Measurements from ENCODE around the gene GALNT10.

DNA sequence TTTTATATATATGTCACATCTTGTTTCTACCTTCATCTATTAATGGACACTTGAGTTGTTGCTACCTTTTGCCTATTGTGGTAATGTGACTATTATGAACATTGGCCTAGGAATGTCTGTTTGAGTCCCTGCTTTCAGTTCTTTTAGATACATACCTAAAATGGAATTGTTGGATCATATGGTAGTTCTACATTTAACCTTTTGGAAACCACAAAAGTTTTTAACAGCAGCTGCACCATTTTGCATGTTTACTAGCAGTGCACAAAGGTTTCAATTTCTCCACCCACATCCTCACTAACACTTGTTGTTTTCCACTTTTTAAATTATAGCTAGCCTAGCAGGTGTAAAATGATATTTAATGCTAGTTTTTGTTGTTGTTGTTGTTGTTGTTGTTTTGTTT lies 88.4 kb downstream of the GALNT10 start:
- TF ChIP-seq CTCF (optimal IDR thresholded peaks at IDR 0.05 in 1 of 3, IDR thresholded peaks at IDR 0.05 in 1 of 3, conservative IDR thresholded peaks at IDR 0.05 in 1 of 3; ENCODE audit: extremely low read depth in 1 of 3, insufficient read depth in 2 of 3, low read length in 3 of 3) (no peak), EZH2 (IDR thresholded peaks at IDR 0.05; ENCODE audit: low read length) (no peak)

Data from keratinocyte (primary cell).